ENCODE measurements around the gene BCAP31.

Gene BCAP31

GRCh38 chrX:153668423-153669173 lies 55.6 kb downstream of the BCAP31 start:
- TF ChIP-seq MYC (IDR thresholded peaks at IDR 0.05; ENCODE audit: low read depth, low read length) = no peak
- no peak for TF ChIP-seq CTCF (IDR thresholded peaks at IDR 0.05; ENCODE audit: low read depth, low read length)
- TF ChIP-seq MAX (IDR thresholded peaks at IDR 0.05; ENCODE audit: low read depth, low read length) = no peak
- no peak for TF ChIP-seq POLR2A (IDR thresholded peaks at IDR 0.05; ENCODE audit: extremely low read depth, insufficient read length)
- H3K4me3 ChIP-seq (ENCODE audit: low read depth, low read length) = no peak overlapping the region
- DNase-seq (ENCODE audit: low read depth) = no peak

GRCh38 chrX:153667956-153668396 lies 56.2 kb downstream of the BCAP31 start:
- TF ChIP-seq MAX (IDR thresholded peaks at IDR 0.05; ENCODE audit: low read depth, low read length) (peak; percentile 89), POLR2A (IDR thresholded peaks at IDR 0.05; ENCODE audit: extremely low read depth, insufficient read length) (no peak), MYC (IDR thresholded peaks at IDR 0.05; ENCODE audit: low read depth, low read length) (peak; percentile 71), CTCF (IDR thresholded peaks at IDR 0.05; ENCODE audit: low read depth, low read length) (peak; percentile 69)
- DNase-seq (ENCODE audit: low read depth) = peak; percentile 81
- H3K4me3 ChIP-seq (ENCODE audit: low read depth, low read length) = no peak overlapping the region

- no peak overlapping the region for H3K4me3 ChIP-seq (ENCODE audit: low read depth, low read length)
Measured at GRCh38 chrX:153667281-153667955, 56.8 kb downstream of the BCAP31 start.

GRCh38 chrX:153665726-153666306 lies 58.4 kb downstream of the BCAP31 start:
- DNase-seq (ENCODE audit: low read depth) = no peak
- no peak for TF ChIP-seq MYC (IDR thresholded peaks at IDR 0.05; ENCODE audit: low read depth, low read length)
- no peak overlapping the region for H3K4me3 ChIP-seq (ENCODE audit: low read depth, low read length)

More at GRCh38 chrX:153667281-153667955, 56.8 kb downstream of the BCAP31 start:
- no peak for TF ChIP-seq MAX (IDR thresholded peaks at IDR 0.05; ENCODE audit: low read depth, low read length)
- no peak for TF ChIP-seq MYC (IDR thresholded peaks at IDR 0.05; ENCODE audit: low read depth, low read length)
- TF ChIP-seq POLR2A (IDR thresholded peaks at IDR 0.05; ENCODE audit: extremely low read depth, insufficient read length) = no peak
- TF ChIP-seq CTCF (IDR thresholded peaks at IDR 0.05; ENCODE audit: low read depth, low read length) = no peak
- no peak for DNase-seq (ENCODE audit: low read depth)

- peak; percentile 61 for DNase-seq (ENCODE audit: low read depth)
- no peak overlapping the region for H3K4me3 ChIP-seq (ENCODE audit: low read depth, low read length)
- TF ChIP-seq CTCF (IDR thresholded peaks at IDR 0.05; ENCODE audit: low read depth, low read length) (peak; percentile 44), MAX (IDR thresholded peaks at IDR 0.05; ENCODE audit: low read depth, low read length) (no peak)
Measured at GRCh38 chrX:153662266-153662665, 61.9 kb downstream of the BCAP31 start.

GRCh38 chrX:153659268-153659667 lies 64.9 kb downstream of the BCAP31 start:
- no peak for DNase-seq (ENCODE audit: low read depth)
- TF ChIP-seq MAX (IDR thresholded peaks at IDR 0.05; ENCODE audit: low read depth, low read length) (no peak), CTCF (IDR thresholded peaks at IDR 0.05; ENCODE audit: low read depth, low read length) (no peak), POLR2A (IDR thresholded peaks at IDR 0.05; ENCODE audit: extremely low read depth, insufficient read length) (no peak), MYC (IDR thresholded peaks at IDR 0.05; ENCODE audit: low read depth, low read length) (no peak)
- no peak overlapping the region for H3K4me3 ChIP-seq (ENCODE audit: low read depth, low read length)
